ENCODE data around the gene RPAP3. TPM values are rescaled to one million over a fixed set of nuclear protein-coding genes. Genes with fewer than 3 reads are reported as not detected.

RPAP3 gene
- total RNA-seq, 1 experiment from 2014 or later: 47.2 TPM

- DNase-seq: no peak
- no peak overlapping the region for H3K27ac ChIP-seq (ENCODE audit: low read length)
- H3K4me1 ChIP-seq (ENCODE audit: low read length): peaks cover 37% of the 10 kb centered on the region
- no peak overlapping the region for H3K4me2 ChIP-seq (ENCODE audit: low read depth, low read length, poor library complexity, severe bottlenecking)
- no peaks in the 10 kb centered on the region for H3K9me2 ChIP-seq (replicated peaks; ENCODE audit: insufficient read depth, low read length)
- H3K4me3 ChIP-seq (ENCODE audit: low read length): no peak overlapping the region
- 0 out of 2 replicates have a peak, but pooled peaks cover 8% of the 10 kb centered on the region for H4K20me1 ChIP-seq (ENCODE audit: insufficient read depth, low read depth, low read length)
- H2AFZ ChIP-seq (ENCODE audit: low read length): no peak overlapping the region
- no peaks in the 10 kb centered on the region for H3K79me2 ChIP-seq (ENCODE audit: low read length)
- H3K9ac ChIP-seq (ENCODE audit: low read length): no peak overlapping the region
- H3K27me3 ChIP-seq (ENCODE audit: low read length): no peaks in the 10 kb centered on the region
- H3K9me3 ChIP-seq (ENCODE audit: low read length): no peaks in the 10 kb centered on the region
- no peaks in the 10 kb centered on the region for H3K36me3 ChIP-seq (ENCODE audit: insufficient read depth, low read length)
Measured at GRCh38 chr12:47745485-47746041, 39.7 kb upstream of the RPAP3 start.

DNA sequence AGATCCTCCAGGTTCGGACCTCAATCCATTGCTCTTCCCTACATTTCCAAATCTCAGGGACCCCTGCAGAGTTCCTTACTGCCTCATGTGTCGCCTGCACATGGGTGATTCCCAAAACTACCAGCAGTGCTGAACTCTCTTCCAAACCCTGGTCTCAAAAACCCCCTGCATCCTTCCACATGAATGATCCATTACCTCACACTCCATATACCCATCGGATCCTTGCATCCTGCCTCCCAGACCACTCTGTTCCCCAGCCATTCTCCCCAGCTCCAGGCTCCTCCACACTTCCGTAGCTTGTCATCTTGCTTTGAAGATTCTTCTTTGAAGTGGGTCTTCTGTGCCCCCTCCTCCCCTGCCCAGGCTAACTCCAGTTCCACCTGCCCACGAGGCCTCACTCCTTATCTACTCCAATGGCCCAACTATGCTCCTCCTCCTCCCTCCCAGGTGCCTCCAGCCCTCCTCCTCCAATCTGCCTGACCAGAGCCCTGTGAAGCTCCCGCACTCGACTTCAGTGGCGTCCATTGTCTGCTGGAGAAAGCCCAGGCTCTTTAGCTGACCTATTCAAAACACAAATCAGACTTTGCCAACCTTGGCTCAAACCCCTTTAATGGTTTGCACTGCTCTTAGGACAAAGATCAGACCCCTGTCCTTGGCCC is 39.1 kb upstream of the RPAP3 start:
- Histone ChIP-seq H3K4me2 (ENCODE audit: low read depth, low read length, poor library complexity, severe bottlenecking) (no peak overlapping the region), H3K9me3 (ENCODE audit: low read length) (no peaks in the 10 kb centered on the region), H2AFZ (ENCODE audit: low read length) (no peak overlapping the region), H3K9ac (ENCODE audit: low read length) (no peak overlapping the region), H3K79me2 (ENCODE audit: low read length) (no peaks in the 10 kb centered on the region), H3K4me1 (ENCODE audit: low read length) (peaks cover 44% of the 10 kb centered on the region), H3K4me3 (ENCODE audit: low read length) (no peak overlapping the region), H3K27ac (ENCODE audit: low read length) (no peak overlapping the region), H3K36me3 (ENCODE audit: insufficient read depth, low read length) (no peaks in the 10 kb centered on the region), H3K9me2 (replicated peaks; ENCODE audit: insufficient read depth, low read length) (no peaks in the 10 kb centered on the region), H4K20me1 (ENCODE audit: insufficient read depth, low read depth, low read length) (0 out of 2 replicates have a peak, but pooled peaks cover 8% of the 10 kb centered on the region), H3K27me3 (ENCODE audit: low read length) (no peaks in the 10 kb centered on the region)
- DNase-seq: no peak

DNA sequence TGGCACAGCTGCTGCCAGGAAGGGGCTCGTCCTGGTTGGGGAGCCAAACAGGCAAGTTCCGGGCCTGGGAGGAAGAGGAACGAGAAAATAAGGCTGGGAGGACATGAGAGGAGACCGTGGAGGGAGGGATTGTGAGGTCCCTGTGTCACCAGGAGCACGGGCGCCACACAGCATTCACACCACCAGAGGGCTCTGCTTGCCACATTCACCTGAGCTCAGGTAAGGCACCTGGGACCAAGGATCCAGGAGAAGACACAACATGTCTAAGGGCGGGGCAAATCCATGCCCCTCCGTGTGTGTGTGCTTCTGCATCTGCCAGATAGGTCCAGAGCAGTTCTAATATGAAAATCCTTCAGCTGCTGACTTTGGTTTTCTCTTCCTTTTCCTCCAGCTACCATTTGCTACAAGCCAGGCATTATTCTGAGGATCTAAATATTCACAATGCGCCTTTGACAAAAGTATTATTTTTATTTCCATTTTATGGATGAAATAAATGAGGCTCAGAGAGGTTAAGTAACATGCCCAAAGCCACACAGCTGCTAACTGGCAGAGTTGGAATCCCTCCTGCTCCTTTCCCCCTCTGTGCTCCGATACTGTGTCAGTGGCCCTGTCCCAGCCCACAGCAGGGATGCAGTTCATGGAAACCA is 38.3 kb upstream of the RPAP3 start:
- Histone ChIP-seq H3K4me2 (ENCODE audit: low read depth, low read length, poor library complexity, severe bottlenecking) (no peak overlapping the region), H2AFZ (ENCODE audit: low read length) (no peak overlapping the region), H3K4me3 (ENCODE audit: low read length) (no peak overlapping the region), H3K27ac (ENCODE audit: low read length) (no peak overlapping the region), H4K20me1 (ENCODE audit: insufficient read depth, low read depth, low read length) (0 out of 2 replicates have a peak, but pooled peaks cover 8% of the 10 kb centered on the region), H3K9ac (ENCODE audit: low read length) (no peak overlapping the region), H3K27me3 (ENCODE audit: low read length) (no peaks in the 10 kb centered on the region), H3K9me2 (replicated peaks; ENCODE audit: insufficient read depth, low read length) (no peaks in the 10 kb centered on the region), H3K36me3 (ENCODE audit: insufficient read depth, low read length) (no peaks in the 10 kb centered on the region), H3K9me3 (ENCODE audit: low read length) (no peaks in the 10 kb centered on the region), H3K4me1 (ENCODE audit: low read length) (peaks cover 52% of the 10 kb centered on the region), H3K79me2 (ENCODE audit: low read length) (no peaks in the 10 kb centered on the region)
- DNase-seq: peak; percentile 69

GRCh38 chr12:47743311-47743860 is 37.6 kb upstream of the RPAP3 start:
- no peaks in the 10 kb centered on the region for H3K79me2 ChIP-seq (ENCODE audit: low read length)
- no peaks in the 10 kb centered on the region for H3K36me3 ChIP-seq (ENCODE audit: insufficient read depth, low read length)
- H3K9ac ChIP-seq (ENCODE audit: low read length): no peak overlapping the region
- no peak overlapping the region for H2AFZ ChIP-seq (ENCODE audit: low read length)
- no peak overlapping the region for H3K4me3 ChIP-seq (ENCODE audit: low read length)
- no peaks in the 10 kb centered on the region for H3K9me3 ChIP-seq (ENCODE audit: low read length)
- no peak for DNase-seq
- 0 out of 2 replicates have a peak, but pooled peaks cover 8% of the 10 kb centered on the region for H4K20me1 ChIP-seq (ENCODE audit: insufficient read depth, low read depth, low read length)
- no peak overlapping the region for H3K4me2 ChIP-seq (ENCODE audit: low read depth, low read length, poor library complexity, severe bottlenecking)
- H3K9me2 ChIP-seq (replicated peaks; ENCODE audit: insufficient read depth, low read length): no peaks in the 10 kb centered on the region
- H3K4me1 ChIP-seq (ENCODE audit: low read length): peaks cover 59% of the 10 kb centered on the region
- H3K27me3 ChIP-seq (ENCODE audit: low read length): no peaks in the 10 kb centered on the region
- H3K27ac ChIP-seq (ENCODE audit: low read length): no peak overlapping the region

DNA sequence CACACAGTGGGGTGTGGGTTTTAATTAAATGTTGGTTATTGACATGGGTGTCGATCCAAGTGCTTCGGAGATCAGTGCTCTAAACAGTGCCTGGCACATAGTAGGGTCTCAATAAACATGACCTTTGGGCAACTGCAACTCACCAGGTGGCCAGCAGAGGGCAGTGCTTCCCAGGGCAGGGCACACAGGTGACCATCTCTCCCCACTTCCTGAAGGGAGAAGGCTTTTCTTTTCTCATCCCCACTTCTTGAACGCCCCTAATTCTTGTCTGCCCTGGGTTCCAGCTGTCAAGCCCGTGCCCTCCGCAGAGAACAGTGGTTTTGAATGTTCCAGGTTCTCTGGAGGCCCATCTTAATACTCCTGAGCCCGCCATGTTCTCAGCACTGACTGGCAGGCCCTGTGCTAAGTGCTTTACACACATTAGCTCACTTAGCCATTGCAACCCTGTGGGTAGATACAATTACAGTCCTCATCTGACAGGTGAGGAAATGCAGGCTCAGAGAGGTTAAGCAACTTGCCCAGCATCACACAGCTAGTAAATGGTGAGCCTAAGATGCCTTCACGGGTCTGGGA is 36.5 kb upstream of the RPAP3 start:
- Histone ChIP-seq H3K4me1 (ENCODE audit: low read length) (peaks cover 61% of the 10 kb centered on the region), H3K27ac (ENCODE audit: low read length) (peak overlapping the region; percentile 96), H3K9me2 (replicated peaks; ENCODE audit: insufficient read depth, low read length) (no peaks in the 10 kb centered on the region), H4K20me1 (ENCODE audit: insufficient read depth, low read depth, low read length) (0 out of 2 replicates have a peak, but pooled peaks cover 8% of the 10 kb centered on the region), H3K4me2 (ENCODE audit: low read depth, low read length, poor library complexity, severe bottlenecking) (peak overlapping the region; percentile 96), H3K9ac (ENCODE audit: low read length) (no peak overlapping the region), H3K9me3 (ENCODE audit: low read length) (no peaks in the 10 kb centered on the region), H3K79me2 (ENCODE audit: low read length) (no peaks in the 10 kb centered on the region), H3K4me3 (ENCODE audit: low read length) (no peak overlapping the region), H2AFZ (ENCODE audit: low read length) (no peak overlapping the region), H3K27me3 (ENCODE audit: low read length) (no peaks in the 10 kb centered on the region), H3K36me3 (ENCODE audit: insufficient read depth, low read length) (no peaks in the 10 kb centered on the region)
- DNase-seq: peak; percentile 85

DNA sequence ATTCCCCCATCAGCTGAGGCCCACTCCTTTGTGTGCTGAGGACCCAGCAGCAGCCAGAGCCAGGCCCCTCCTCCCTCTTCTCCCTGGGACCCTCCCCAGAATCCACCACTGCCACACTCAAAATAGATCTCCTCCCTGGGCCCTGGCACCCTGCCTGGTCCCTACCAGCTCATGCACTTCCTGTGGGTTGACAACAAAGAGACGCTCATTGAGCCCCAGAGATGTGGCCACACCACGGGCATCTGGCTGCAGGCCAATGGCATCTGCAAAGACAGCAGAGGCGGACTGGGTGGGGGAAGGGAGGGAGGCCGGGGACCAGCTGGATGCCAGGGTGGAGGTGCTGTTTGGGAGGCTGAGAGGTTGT is 35.5 kb upstream of the RPAP3 start:
- Histone ChIP-seq H3K9ac (ENCODE audit: low read length) (peak overlapping the region; percentile 91), H3K79me2 (ENCODE audit: low read length) (no peaks in the 10 kb centered on the region), H4K20me1 (ENCODE audit: insufficient read depth, low read depth, low read length) (0 out of 2 replicates have a peak, but pooled peaks cover 8% of the 10 kb centered on the region), H3K27ac (ENCODE audit: low read length) (peak overlapping the region; percentile 96), H3K4me3 (ENCODE audit: low read length) (peak overlapping the region; percentile 77), H3K9me3 (ENCODE audit: low read length) (no peaks in the 10 kb centered on the region), H3K4me1 (ENCODE audit: low read length) (peaks cover 51% of the 10 kb centered on the region), H3K9me2 (replicated peaks; ENCODE audit: insufficient read depth, low read length) (no peaks in the 10 kb centered on the region), H3K27me3 (ENCODE audit: low read length) (no peaks in the 10 kb centered on the region), H3K36me3 (ENCODE audit: insufficient read depth, low read length) (no peaks in the 10 kb centered on the region), H2AFZ (ENCODE audit: low read length) (no peak overlapping the region), H3K4me2 (ENCODE audit: low read depth, low read length, poor library complexity, severe bottlenecking) (peak overlapping the region; percentile 96)
- DNase-seq: peak; percentile 93

GRCh38 chr12:47740606-47741339 is 34.9 kb upstream of the RPAP3 start:
- H3K4me3 ChIP-seq (ENCODE audit: low read length): peak overlapping the region; percentile 77

More at GRCh38 chr12:47740606-47741339, 34.9 kb upstream of the RPAP3 start:
- no peak overlapping the region for H2AFZ ChIP-seq (ENCODE audit: low read length)
- no peaks in the 10 kb centered on the region for H3K9me2 ChIP-seq (replicated peaks; ENCODE audit: insufficient read depth, low read length)
- peaks cover 50% of the 10 kb centered on the region for H3K4me1 ChIP-seq (ENCODE audit: low read length)
- H3K36me3 ChIP-seq (ENCODE audit: insufficient read depth, low read length): no peaks in the 10 kb centered on the region
- peak overlapping the region; percentile 96 for H3K4me2 ChIP-seq (ENCODE audit: low read depth, low read length, poor library complexity, severe bottlenecking)
- 0 out of 2 replicates have a peak, but pooled peaks cover 8% of the 10 kb centered on the region for H4K20me1 ChIP-seq (ENCODE audit: insufficient read depth, low read depth, low read length)
- no peaks in the 10 kb centered on the region for H3K27me3 ChIP-seq (ENCODE audit: low read length)
- peak overlapping the region; percentile 96 for H3K27ac ChIP-seq (ENCODE audit: low read length)
- H3K9ac ChIP-seq (ENCODE audit: low read length): peak overlapping the region; percentile 91
- DNase-seq: peak; percentile 86
- H3K9me3 ChIP-seq (ENCODE audit: low read length): no peaks in the 10 kb centered on the region
- no peaks in the 10 kb centered on the region for H3K79me2 ChIP-seq (ENCODE audit: low read length)

All from Karpas-422 (cell line).